Measurements from ENCODE around the gene RBMS2. TPM values are rescaled to one million over a fixed set of nuclear protein-coding genes. Genes with fewer than 3 reads are reported as not detected.
A peak's percentile ranks its signal among the peaks of the same experiment; 100 is the strongest.

RBMS2 gene
- total RNA-seq (2022), result 34.9 and 62.7 TPM in 2 replicates
- Bru-seq, nascent RNA, result percentile 68 among the genes with signal in this experiment
- BruChase-seq, experiment 1, labeled RNA remaining after a 6-hour chase, result percentile 81 among the genes with signal in this experiment
- percentile 74 among the genes with signal in this experiment for BruChase-seq, experiment 2, labeled RNA remaining after a 2-hour chase
- long read RNA-seq, full-length matches to known transcripts, result 11 of 55 reads
- long read RNA-seq, partial matches to known transcripts, result 8 of 55 reads
- long read RNA-seq, other reads (novel, unspliced or antisense), result 36 of 55 reads

DNA sequence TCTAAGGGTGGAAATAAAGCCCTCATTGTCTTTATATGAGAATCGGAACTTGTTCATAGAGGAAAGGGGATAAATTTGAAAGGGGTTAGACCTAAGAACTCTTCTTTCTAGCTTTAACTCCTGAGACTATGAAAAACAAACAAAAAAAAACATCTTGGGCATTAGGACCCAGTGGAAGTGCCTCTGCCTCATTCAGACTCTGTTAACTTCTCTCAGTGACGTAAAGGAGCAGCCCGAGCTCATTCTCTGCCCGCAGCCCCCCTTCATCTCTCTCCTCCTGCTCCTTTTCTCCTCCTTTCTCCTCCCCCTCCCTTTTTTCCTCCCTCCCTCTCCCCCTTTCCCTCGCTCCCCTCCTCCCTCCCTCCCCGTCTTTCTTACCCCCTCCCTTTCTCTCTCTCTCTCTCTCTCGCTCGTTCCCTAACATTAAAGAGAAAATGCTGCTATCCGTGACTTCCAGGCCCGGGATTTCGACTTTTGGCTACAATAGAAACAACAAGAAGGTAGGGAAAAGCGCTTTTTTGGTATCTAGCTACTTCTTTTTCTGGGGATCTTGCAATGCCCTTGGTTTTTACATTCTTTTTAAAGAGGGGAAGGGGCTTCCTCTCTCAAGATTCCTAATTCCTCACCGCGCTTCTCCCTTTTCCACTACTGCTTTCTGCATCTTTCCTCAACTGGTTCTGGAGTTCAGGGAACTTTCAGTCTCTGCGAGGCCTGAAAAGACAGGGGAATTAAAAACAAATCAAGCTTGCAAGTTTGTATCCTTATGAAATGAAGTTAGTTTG is at the start of gene RBMS2:
RBMS2 (plus strand) TSS at position 231 of the 782 bp plus-strand sequence; CDS start at position 435, 204 bp downstream.
- Mint-ChIP-seq H3K36me3 (ENCODE audit: insufficient read depth, unreplicated experiment) (no peaks in the 10 kb centered on the region), H3K27me3 (ENCODE audit: insufficient read depth, unreplicated experiment) (no peaks in the 10 kb centered on the region), H3K27ac (ENCODE audit: low read depth, unreplicated experiment) (peak within 1 kb of the TSS; percentile 91), H3K4me1 (ENCODE audit: insufficient read depth, unreplicated experiment) (peaks cover 32% of the 10 kb centered on the region), H3K4me3 (ENCODE audit: unreplicated experiment) (peak within 1 kb of the TSS; percentile 74), H3K9me3 (ENCODE audit: unreplicated experiment) (no peaks in the 10 kb centered on the region)
- intact Hi-C loops (cut with micrococcal nuclease), result no loop called here
- no TSS peak for BruUV-seq (replicated peaks)
- ChIA-PET CTCF (interaction anchor here (0.6 to 2.6 kb wide), 14 partner anchors 10 to 1068 kb away, joined by 3 to 27 read pairs (median 4); no protein-coding TSS in a partner anchor), POLR2A (interaction anchor here (0.5 to 5.7 kb wide), 30 partner anchors 8 to 403 kb away, joined by 3 to 83 read pairs (median 4); partner anchors contain the start of genes ATP5F1B, BAZ2A, GLS2 and PAN2)
- peak; percentile 94 for DNase-seq (ENCODE audit: unreplicated experiment)
- TF ChIP-seq, protein P1, sequence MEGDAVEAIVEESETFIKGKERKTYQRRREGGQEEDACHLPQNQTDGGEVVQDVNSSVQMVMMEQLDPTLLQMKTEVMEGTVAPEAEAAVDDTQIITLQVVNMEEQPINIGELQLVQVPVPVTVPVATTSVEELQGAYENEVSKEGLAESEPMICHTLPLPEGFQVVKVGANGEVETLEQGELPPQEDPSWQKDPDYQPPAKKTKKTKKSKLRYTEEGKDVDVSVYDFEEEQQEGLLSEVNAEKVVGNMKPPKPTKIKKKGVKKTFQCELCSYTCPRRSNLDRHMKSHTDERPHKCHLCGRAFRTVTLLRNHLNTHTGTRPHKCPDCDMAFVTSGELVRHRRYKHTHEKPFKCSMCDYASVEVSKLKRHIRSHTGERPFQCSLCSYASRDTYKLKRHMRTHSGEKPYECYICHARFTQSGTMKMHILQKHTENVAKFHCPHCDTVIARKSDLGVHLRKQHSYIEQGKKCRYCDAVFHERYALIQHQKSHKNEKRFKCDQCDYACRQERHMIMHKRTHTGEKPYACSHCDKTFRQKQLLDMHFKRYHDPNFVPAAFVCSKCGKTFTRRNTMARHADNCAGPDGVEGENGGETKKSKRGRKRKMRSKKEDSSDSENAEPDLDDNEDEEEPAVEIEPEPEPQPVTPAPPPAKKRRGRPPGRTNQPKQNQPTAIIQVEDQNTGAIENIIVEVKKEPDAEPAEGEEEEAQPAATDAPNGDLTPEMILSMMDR (IDR thresholded peaks at IDR 0.05; ENCODE audit: unreplicated experiment), result no peak

- H3K36me3 Mint-ChIP-seq (ENCODE audit: insufficient read depth, unreplicated experiment), result peaks cover 18% of the 10 kb centered on the region
- no peaks in the 10 kb centered on the region for H3K27me3 Mint-ChIP-seq (ENCODE audit: insufficient read depth, unreplicated experiment)
- no peak overlapping the region for H3K27ac Mint-ChIP-seq (ENCODE audit: low read depth, unreplicated experiment)
- ChIA-PET CTCF (interaction anchor here (0.6 kb wide), 1 partner anchor 247 kb away, joined by 3 read pairs; no protein-coding TSS in a partner anchor), POLR2A (interaction anchor here (1.2 to 1.3 kb wide), 2 partner anchors 11 to 14 kb away, joined by 3 to 4 read pairs; partner anchors contain the start of gene GLS2)
- no peak overlapping the region for H3K4me3 Mint-ChIP-seq (ENCODE audit: unreplicated experiment)
- intact Hi-C loops (cut with micrococcal nuclease), result no loop called here
- no peaks in the 10 kb centered on the region for H3K9me3 Mint-ChIP-seq (ENCODE audit: unreplicated experiment)
- TF ChIP-seq, protein P1 (IDR thresholded peaks at IDR 0.05; ENCODE audit: unreplicated experiment), result no peak
- H3K4me1 Mint-ChIP-seq (ENCODE audit: insufficient read depth, unreplicated experiment), result peaks cover 8% of the 10 kb centered on the region
- no TSS peak for BruUV-seq (replicated peaks)
- DNase-seq (ENCODE audit: unreplicated experiment), result no peak
Measured at GRCh38 chr12:56474389-56474788, 47.2 kb upstream of the RBMS2 start.

DNA sequence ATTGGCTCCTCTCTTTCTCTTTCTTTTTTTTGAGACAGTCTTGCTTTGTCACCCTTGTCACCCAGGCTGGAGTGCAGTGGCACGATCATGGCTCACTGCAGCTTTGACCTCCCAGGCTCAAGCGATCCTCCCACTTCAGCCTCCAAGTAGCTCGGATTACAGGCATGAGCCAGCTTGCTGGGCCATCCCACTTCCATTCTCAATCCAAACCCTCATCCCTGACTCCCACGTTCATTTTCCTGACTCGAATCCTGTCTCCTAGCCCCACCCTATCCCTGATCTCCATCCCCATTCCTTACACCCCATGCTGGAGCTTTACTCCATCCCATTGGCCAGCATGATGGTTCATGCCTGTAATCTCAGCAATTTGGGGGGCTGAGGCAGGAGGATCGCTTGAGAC is 45.5 kb upstream of the RBMS2 start:
- no TSS peak for BruUV-seq (replicated peaks)
- Mint-ChIP-seq H3K27ac (ENCODE audit: low read depth, unreplicated experiment) (no peak overlapping the region), H3K36me3 (ENCODE audit: insufficient read depth, unreplicated experiment) (peaks cover 18% of the 10 kb centered on the region), H3K4me3 (ENCODE audit: unreplicated experiment) (no peak overlapping the region), H3K4me1 (ENCODE audit: insufficient read depth, unreplicated experiment) (no peaks in the 10 kb centered on the region), H3K9me3 (ENCODE audit: unreplicated experiment) (no peaks in the 10 kb centered on the region), H3K27me3 (ENCODE audit: insufficient read depth, unreplicated experiment) (no peaks in the 10 kb centered on the region)
- TF ChIP-seq, protein P1 (IDR thresholded peaks at IDR 0.05; ENCODE audit: unreplicated experiment), result no peak
- ChIA-PET CTCF (interaction anchor here (0.5 to 0.7 kb wide), 2 partner anchors 124 to 131 kb away, joined by 3 to 4 read pairs; no protein-coding TSS in a partner anchor), POLR2A (interaction anchor here (0.8 to 6.0 kb wide), 4 partner anchors 6 to 116 kb away, joined by 3 to 40 read pairs (median 3); partner anchors contain the start of genes GLS2, SPRYD4 and STAT2)
- intact Hi-C loops (cut with micrococcal nuclease), result no loop called here
- DNase-seq (ENCODE audit: unreplicated experiment), result no peak

All from MCF 10A (cell line).